GM23338 (cell line): ENCODE results near the gene PPP1R9A. TPM values are rescaled to one million over a fixed set of nuclear protein-coding genes. Genes with fewer than 3 reads are reported as not detected.

Experiments used
- ATAC-seq: fragments of 200-7000 bp; cut with Tn5 transposase; 3 replicates; pipeline ENCODE4 v1.9.1; 2020
- DNase-seq: peaks from one replicate; pipeline ENCODE4 v3.0.0-alpha.2; 2015; ENCODE audit warnings: low spot score
- H2AFZ ChIP-seq: fragments of 200-600 bp; sonication (generic); 2 replicates; pipeline ENCODE4 v1.8.0; 2016; ENCODE audit warnings: antibody characterized with exemption, mild to moderate bottlenecking, moderate library complexity
- H3F3A ChIP-seq: fragments of 200-600 bp; sonication (generic); replicated peaks from 2 replicates; pipeline ENCODE4 v1.8.0; 2017; ENCODE audit warnings: antibody characterized with exemption, mixed run types, low read depth
- H3K27ac ChIP-seq: fragments of 200-600 bp; sonication (generic); 2 replicates; pipeline ENCODE4 v1.6.1; 2016; ENCODE audit warnings: low read depth
- H3K27me3 ChIP-seq: fragments of 200-600 bp; sonication (generic); 2 replicates; pipeline ENCODE4 v1.8.0; 2016; ENCODE audit warnings: mild to moderate bottlenecking, mixed run types, moderate library complexity; ENCODE audit not compliant: insufficient read depth
- H3K36me3 ChIP-seq: fragments of 200-600 bp; sonication (generic); 2 replicates; pipeline ENCODE4 v1.8.0; 2016; ENCODE audit warnings: mild to moderate bottlenecking; ENCODE audit not compliant: insufficient read depth
- H3K4me1 ChIP-seq: fragments of 200-600 bp; sonication (generic); 2 replicates; pipeline ENCODE4 v1.8.0; 2016; ENCODE audit warnings: mild to moderate bottlenecking, moderate library complexity; ENCODE audit not compliant: insufficient read depth
- H3K4me2 ChIP-seq: fragments of 200-600 bp; sonication (generic); 2 replicates; pipeline ENCODE4 v1.7.1; 2017; ENCODE audit warnings: mixed run types
- H3K4me3 ChIP-seq: fragments of 200-600 bp; sonication (generic); 2 replicates; pipeline ENCODE4 v1.6.1; 2016; ENCODE audit warnings: mixed run types
- H3K79me2 ChIP-seq: fragments of 200-600 bp; sonication (generic); replicated peaks from 2 replicates; pipeline ENCODE4 v1.8.0; 2017; ENCODE audit warnings: mild to moderate bottlenecking; ENCODE audit not compliant: insufficient read depth
- H3K9me2 ChIP-seq: fragments of 200-600 bp; sonication (generic); 2 replicates; pipeline ENCODE4 v1.8.0; 2017; ENCODE audit not compliant: insufficient read depth
- H4K20me1 ChIP-seq: fragments of 200-600 bp; sonication (generic); replicated peaks from 2 replicates; pipeline ENCODE4 v1.8.0; 2017; ENCODE audit warnings: mild to moderate bottlenecking; ENCODE audit not compliant: insufficient read depth
- H3K27ac Mint-ChIP-seq: 2 replicates; pipeline ENCODE4 v1.8.0; 2020; ENCODE audit warnings: inconsistent platforms, mild to moderate bottlenecking, moderate library complexity, mixed read lengths
- H3K27me3 Mint-ChIP-seq: 3 replicates; pipeline ENCODE4 v1.8.0; 2022; ENCODE audit warnings: low read depth, mild to moderate bottlenecking, moderate library complexity, mixed read lengths, inconsistent platforms; ENCODE audit not compliant: insufficient read depth, poor library complexity
- H3K36me3 Mint-ChIP-seq: 3 replicates; pipeline ENCODE4 v1.8.0; 2021; ENCODE audit warnings: low read depth, mild to moderate bottlenecking, inconsistent platforms, moderate library complexity, mixed read lengths
- H3K4me1 Mint-ChIP-seq: 3 replicates; pipeline ENCODE4 v1.8.0; 2020; ENCODE audit warnings: mild to moderate bottlenecking, inconsistent platforms, mixed read lengths
- H3K4me3 Mint-ChIP-seq: 3 replicates; pipeline ENCODE4 v1.8.0; 2021; ENCODE audit warnings: moderate library complexity, mild to moderate bottlenecking, inconsistent platforms, mixed read lengths
- H3K9me3 Mint-ChIP-seq: 3 replicates; pipeline ENCODE4 v1.8.0; 2020; ENCODE audit warnings: moderate library complexity, mild to moderate bottlenecking, inconsistent platforms, mixed read lengths
- CTCF ChIP-seq, 2 experiments: fragments of 200-600 bp in 1 of 2; sonication (generic) in 1 of 2; conservative IDR thresholded peaks; 2 replicates each; pipeline versions ENCODE4 v1.5.1 to v1.6.1; 2016 to 2017; ENCODE audit warnings: antibody characterized with exemption in 2 of 2, low read depth in 2 of 2, mild to moderate bottlenecking in 2 of 2, moderate library complexity in 1 of 2
- EZH2phosphoT487 ChIP-seq: fragments of 200-600 bp; sonication (generic); IDR thresholded peaks from one replicate; pipeline ENCODE4 v1.8.1; 2018; ENCODE audit warnings: antibody characterized with exemption; ENCODE audit not compliant: unreplicated experiment
- JUNB ChIP-seq: IDR thresholded peaks from one replicate; pipeline ENCODE4 v1.6.1; 2016; ENCODE audit warnings: antibody characterized with exemption; ENCODE audit not compliant: unreplicated experiment
- NANOG ChIP-seq: IDR thresholded peaks from 2 replicates; pipeline ENCODE4 v1.6.1; 2016; ENCODE audit warnings: antibody characterized with exemption, borderline replicate concordance
- STAT1 ChIP-seq: IDR thresholded peaks from one replicate; pipeline ENCODE4 v1.6.1; 2016; ENCODE audit warnings: antibody characterized with exemption; ENCODE audit not compliant: unreplicated experiment
- ZNF114 ChIP-seq: fragments of 250-450 bp; sonication (Bioruptor Pico); IDR thresholded peaks from 2 replicates; pipeline ENCODE4 v1.5.0; 2020; ENCODE audit warnings: mild to moderate bottlenecking, moderate library complexity
- ZNF331 ChIP-seq: fragments of 250-450 bp; sonication (Bioruptor Pico); IDR thresholded peaks from 2 replicates; pipeline ENCODE4 v1.5.0; 2020; ENCODE audit warnings: low read depth, mild to moderate bottlenecking, moderate library complexity
- ZNF462 ChIP-seq: fragments of 250-450 bp; sonication (Bioruptor Pico); IDR thresholded peaks from 2 replicates; pipeline ENCODE4 v1.5.0; 2020; ENCODE audit warnings: mild to moderate bottlenecking, moderate library complexity
- polyA plus RNA-seq: library from polyadenylated mRNA; unstranded; fragments of >200 nt; fragmentation: Nextera tagmentation; extraction: Ambion mirVana; gene quantifications from 2 replicates; pipeline ENCODE4 v1.2.1, GENCODE V29; 2016
- total RNA-seq: library from RNA; depleted of rRNA; stranded (reverse); fragments of >200 nt; shearing (Covaris generic); gene quantifications from 2 replicates; pipeline ENCODE4 v1.2.3, GENCODE V29; 2014

The PPP1R9A gene
- total and polyA plus RNA-seq, 2 experiments from 2014 or later: 10.6 to 31.8 TPM

- no peak for TF ChIP-seq ZNF462 (CRISPR knock-in tag)
Observed at GRCh38 chr7:95132500-95132899, 225.1 kb downstream of the PPP1R9A start (continued).

GRCh38 chr7:95139922-95140321, 232.5 kb downstream of the PPP1R9A start:
- H3K4me1 Mint-ChIP-seq: peaks cover 4% of the 10 kb centered on the region
- no peaks in the 10 kb centered on the region for H3K27me3 Mint-ChIP-seq
- H3K4me2 ChIP-seq: no peak overlapping the region
- H3K27ac Mint-ChIP-seq: 0 out of 2 replicates have a peak overlapping the region, but pooled peaks have one; percentile 56
- H3K4me1 ChIP-seq: 0 out of 2 replicates have a peak, but pooled peaks cover 9% of the 10 kb centered on the region
- H3K9me2 ChIP-seq: no peaks in the 10 kb centered on the region
- H3K9me3 Mint-ChIP-seq: no peaks in the 10 kb centered on the region
- H3F3A ChIP-seq: no peaks in the 10 kb centered on the region
- no peaks in the 10 kb centered on the region; the same call in 2 of the 3 replicates for H3K36me3 Mint-ChIP-seq
- no peaks in the 10 kb centered on the region for H3K36me3 ChIP-seq
- H2AFZ ChIP-seq: no peak overlapping the region
- H3K27me3 ChIP-seq: no peaks in the 10 kb centered on the region
- H3K4me3 ChIP-seq: no peak overlapping the region
- no peak overlapping the region for H3K27ac ChIP-seq
- no peak for ATAC-seq
- H3K79me2 ChIP-seq: no peaks in the 10 kb centered on the region
- H3K4me3 Mint-ChIP-seq: no peak overlapping the region
- H4K20me1 ChIP-seq: no peaks in the 10 kb centered on the region
- DNase-seq: no peak
- TF ChIP-seq ZNF462 (CRISPR knock-in tag) (no peak), CTCF (conservative IDR thresholded peaks at IDR 0.05; ENCODE audit: low read depth in 2 of 2) (no peak), EZH2phosphoT487 (no peak), NANOG (no peak), STAT1 (no peak), ZNF331 (CRISPR knock-in tag) (no peak), ZNF114 (CRISPR knock-in tag) (no peak), JUNB (no peak)
